HEK293 (cell line): Measurements from ENCODE around the gene DUSP16.

Source experiments
- CTCF ChIA-PET: fragments of 350-600 bp; formaldehyde crosslinking; extraction: SDS; loops from one replicate; lab custom pipeline; 2021; ENCODE audit warnings: antibody characterized with exemption; lab: Yijun Ruan, JAX
- POLR2A ChIA-PET: fragments of 300-600 bp; formaldehyde crosslinking; extraction: SDS; loops from one replicate; lab custom pipeline; 2020; ENCODE audit warnings: antibody characterized with exemption, inconsistent platforms; lab: Yijun Ruan, JAX
- H3K27ac ChIP-seq: fragments of 200-500 bp; sonication (Bioruptor generic); 2 replicates; pipeline ENCODE4 v1.5.1; 2014; ENCODE audit warnings: low read depth, low read length, control low read depth, inconsistent platforms; ENCODE audit errors: extremely low read depth
- H3K36me3 ChIP-seq, 2 experiments: fragments of 200-500 bp in 1 of 2; sonication (Bioruptor generic) in 1 of 2; 1 replicate in 1 of 2; 2 replicates in 1 of 2; pipeline ENCODE4 v1.5.1; 2014 to 2017; ENCODE audit warnings: inconsistent platforms in 2 of 2, low read length in 2 of 2; ENCODE audit not compliant: control insufficient read depth in 2 of 2, insufficient read depth in 1 of 2
- H3K4me1 ChIP-seq: fragments of 200-500 bp; sonication (Bioruptor generic); 2 replicates; pipeline ENCODE4 v1.5.1; 2014; ENCODE audit warnings: mild to moderate bottlenecking, low read length, inconsistent platforms; ENCODE audit not compliant: control insufficient read depth, insufficient read depth
- H3K4me3 ChIP-seq: 2 replicates; pipeline ENCODE4 v1.5.1; 2011; ENCODE audit warnings: low read depth, mild to moderate bottlenecking, control low read depth, low read length, moderate library complexity
- H3K9me3 ChIP-seq: fragments of 200-500 bp; sonication (Bioruptor generic); 2 replicates; pipeline ENCODE4 v1.5.1; 2014; ENCODE audit warnings: low read depth, low read length, inconsistent platforms; ENCODE audit not compliant: control insufficient read depth, insufficient read depth
- FEZF1 ChIP-seq: fragments of 450-650 bp; formaldehyde crosslinking; IDR thresholded peaks from 2 replicates; pipeline ENCODE4 v1.5.1; 2016; ENCODE audit warnings: missing biosample characterization, missing genetic modification characterization
- HOXC10 ChIP-seq: sonication (generic); formaldehyde crosslinking; IDR thresholded peaks from 2 replicates; pipeline ENCODE4 v1.8.1; 2023; ENCODE audit warnings: mild to moderate bottlenecking, missing genetic modification reagents
- SCRT2 ChIP-seq: fragments of 450-650 bp; formaldehyde crosslinking; IDR thresholded peaks from 2 replicates; pipeline ENCODE4 v1.5.1; 2016; ENCODE audit warnings: missing biosample characterization, missing genetic modification characterization
- SP2 ChIP-seq: fragments of 450-650 bp; formaldehyde crosslinking; IDR thresholded peaks from 2 replicates; pipeline ENCODE4 v1.5.1; 2016; ENCODE audit warnings: missing biosample characterization, missing genetic modification characterization
- ZBTB44 ChIP-seq: fragments of 450-650 bp; IDR thresholded peaks from 2 replicates; pipeline ENCODE4 v1.5.1; 2018; ENCODE audit warnings: missing biosample characterization, mild to moderate bottlenecking, missing genetic modification characterization
- ZFP69B ChIP-seq: fragments of 450-650 bp; formaldehyde crosslinking; IDR thresholded peaks from 2 replicates; pipeline ENCODE4 v1.5.1; 2016; ENCODE audit warnings: missing biosample characterization, missing genetic modification characterization
- ZIC2 ChIP-seq: fragments of 450-650 bp; formaldehyde crosslinking; IDR thresholded peaks from 2 replicates; pipeline ENCODE4 v1.5.1; 2016; ENCODE audit warnings: missing biosample characterization, missing genetic modification characterization
- ZNF10 ChIP-seq: fragments of 450-650 bp; formaldehyde crosslinking; IDR thresholded peaks from 2 replicates; pipeline ENCODE4 v1.5.1; 2017; ENCODE audit warnings: missing biosample characterization, missing genetic modification characterization
- ZNF148 ChIP-seq: fragments of 450-650 bp; formaldehyde crosslinking; IDR thresholded peaks from 2 replicates; pipeline ENCODE4 v1.5.0; 2017; ENCODE audit warnings: missing biosample characterization, missing genetic modification characterization, borderline replicate concordance
- ZNF184 ChIP-seq: fragments of 450-650 bp; IDR thresholded peaks from 2 replicates; pipeline ENCODE4 v1.5.1; 2018; ENCODE audit warnings: missing biosample characterization, mild to moderate bottlenecking, missing genetic modification characterization
- ZNF394 ChIP-seq: fragments of 450-650 bp; formaldehyde crosslinking; IDR thresholded peaks from 2 replicates; pipeline ENCODE4 v1.5.1; 2016; ENCODE audit warnings: missing biosample characterization, missing genetic modification characterization, mild to moderate bottlenecking, moderate library complexity, borderline replicate concordance
- ZNF488 ChIP-seq: fragments of 450-650 bp; formaldehyde crosslinking; IDR thresholded peaks from 2 replicates; pipeline ENCODE4 v1.5.1; 2016; ENCODE audit warnings: missing biosample characterization, missing genetic modification characterization
- ZNF521 ChIP-seq: fragments of 450-650 bp; formaldehyde crosslinking; IDR thresholded peaks from 2 replicates; pipeline ENCODE4 v1.5.1; 2017; ENCODE audit warnings: missing biosample characterization, mild to moderate bottlenecking, missing genetic modification characterization
- ZNF560 ChIP-seq: fragments of 450-650 bp; formaldehyde crosslinking; IDR thresholded peaks from 2 replicates; pipeline ENCODE4 v1.5.1; 2017; ENCODE audit warnings: missing biosample characterization, missing genetic modification characterization, borderline replicate concordance
- ZNF624 ChIP-seq: fragments of 450-650 bp; formaldehyde crosslinking; IDR thresholded peaks from 2 replicates; pipeline ENCODE4 v1.5.1; 2017; ENCODE audit warnings: missing biosample characterization, missing genetic modification characterization
- ZNF629 ChIP-seq: fragments of 450-650 bp; formaldehyde crosslinking; IDR thresholded peaks from 2 replicates; pipeline ENCODE4 v1.5.1; 2017; ENCODE audit warnings: missing biosample characterization, missing genetic modification characterization
- ZSCAN18 ChIP-seq: fragments of 450-650 bp; formaldehyde crosslinking; IDR thresholded peaks from 2 replicates; pipeline ENCODE4 v1.5.1; 2016; ENCODE audit warnings: missing biosample characterization, missing genetic modification characterization
- ZSCAN4 ChIP-seq: fragments of 450-650 bp; formaldehyde crosslinking; IDR thresholded peaks from 2 replicates; pipeline ENCODE4 v1.5.1; 2017; ENCODE audit warnings: missing biosample characterization, missing genetic modification characterization
- ZXDB ChIP-seq: fragments of 450-650 bp; formaldehyde crosslinking; IDR thresholded peaks from 2 replicates; pipeline ENCODE4 v1.5.1; 2016; ENCODE audit warnings: missing biosample characterization, missing genetic modification characterization

DUSP16 gene

GRCh38 chr12:12451098-12451497 is 111.6 kb downstream of the DUSP16 start (continued):
- TF ChIP-seq SP2: no peak

- H3K4me3 ChIP-seq: no peak overlapping the region
- no peak overlapping the region for H3K27ac ChIP-seq
- TF ChIP-seq HOXC10 (CRISPR knock-in tag): no peak
- TF ChIP-seq ZNF560 (tag by site-specific recombination): no peak
- TF ChIP-seq ZXDB: no peak
- TF ChIP-seq, all 188 proteins: peak for 0
- Histone ChIP-seq H3K4me1 (no peaks in the 10 kb centered on the region), H3K9me3 (no peaks in the 10 kb centered on the region), H3K36me3 (no peaks in the 10 kb centered on the region)
- CTCF ChIA-PET: no interaction called here
- POLR2A ChIA-PET: no interaction called here
These were observed 112.6 kb downstream of the DUSP16 start for GRCh38 chr12:12450043-12450471.

GRCh38 chr12:12449533-12450025 is 113.1 kb downstream of the DUSP16 start:
- Histone ChIP-seq H3K4me3 (no peak overlapping the region), H3K9me3 (no peaks in the 10 kb centered on the region), H3K36me3 (no peaks in the 10 kb centered on the region), H3K4me1 (no peaks in the 10 kb centered on the region), H3K27ac (no peak overlapping the region)
- TF ChIP-seq ZNF148 (tag by site-specific recombination): no peak
- TF ChIP-seq ZNF629: 0 out of 2 replicates have a peak, but pooled peaks have one; percentile 13
- no peak for TF ChIP-seq ZIC2 (tag by site-specific recombination)
- TF ChIP-seq SCRT2 (tag by site-specific recombination): peak; percentile 79
- TF ChIP-seq ZSCAN18 (tag by site-specific recombination): no peak
- no peak for TF ChIP-seq ZNF184 (tag by site-specific recombination)
- TF ChIP-seq ZNF394 (tag by site-specific recombination): no peak
- TF ChIP-seq ZBTB44 (tag by site-specific recombination): no peak
- no peak for TF ChIP-seq ZNF624 (tag by site-specific recombination)
- no peak for TF ChIP-seq ZNF521
- TF ChIP-seq ZNF10 (tag by site-specific recombination): 0 out of 2 replicates have a peak, but pooled peaks have one; percentile 20
- TF ChIP-seq ZSCAN4 (tag by site-specific recombination): no peak
- TF ChIP-seq FEZF1 (tag by site-specific recombination): no peak
- TF ChIP-seq ZFP69B (tag by site-specific recombination): no peak
- no peak for TF ChIP-seq ZNF488
- ChIA-PET CTCF (no interaction called here), POLR2A (no interaction called here)
